GM21381 (cell line): ENCODE data around the gene EXOC6.

Experiments used
- ATAC-seq: cut with Tn5 transposase; IDR thresholded peaks from one replicate; pipeline ENCODE4 v1.9.1; 2021; ENCODE audit warnings: mild to moderate bottlenecking, moderate library complexity; ENCODE audit not compliant: unreplicated experiment

Gene EXOC6

DNA sequence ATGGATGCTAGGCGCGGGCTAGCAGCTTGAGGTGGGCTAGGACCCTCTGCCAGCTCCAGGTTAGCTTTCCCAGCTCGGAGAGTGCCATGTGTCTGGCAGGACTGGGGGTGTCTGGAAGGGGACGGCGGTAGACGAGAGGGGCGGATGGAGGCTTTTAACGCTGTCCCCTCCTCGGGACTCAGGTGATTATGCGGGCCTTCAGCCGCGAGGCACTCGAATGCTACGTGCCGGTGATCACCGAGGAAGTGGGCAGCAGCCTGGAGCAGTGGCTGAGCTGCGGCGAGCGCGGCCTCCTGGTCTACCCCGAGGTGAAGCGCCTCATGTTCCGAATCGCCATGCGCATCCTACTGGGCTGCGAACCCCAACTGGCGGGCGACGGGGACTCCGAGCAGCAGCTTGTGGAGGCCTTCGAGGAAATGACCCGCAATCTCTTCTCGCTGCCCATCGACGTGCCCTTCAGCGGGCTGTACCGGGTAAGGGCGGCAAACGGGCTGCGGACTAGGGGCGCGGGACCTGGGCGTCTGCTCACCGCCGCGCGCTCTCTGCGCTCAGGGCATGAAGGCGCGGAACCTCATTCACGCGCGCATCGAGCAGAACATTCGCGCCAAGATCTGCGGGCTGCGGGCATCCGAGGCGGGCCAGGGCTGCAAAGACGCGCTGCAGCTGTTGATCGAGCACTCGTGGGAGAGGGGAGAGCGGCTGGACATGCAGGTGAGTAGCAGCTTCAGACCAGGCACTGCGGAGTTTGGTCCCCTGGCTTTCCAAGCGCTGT lies 226.5 kb downstream of the EXOC6 start:
- no peak for ATAC-seq

DNA sequence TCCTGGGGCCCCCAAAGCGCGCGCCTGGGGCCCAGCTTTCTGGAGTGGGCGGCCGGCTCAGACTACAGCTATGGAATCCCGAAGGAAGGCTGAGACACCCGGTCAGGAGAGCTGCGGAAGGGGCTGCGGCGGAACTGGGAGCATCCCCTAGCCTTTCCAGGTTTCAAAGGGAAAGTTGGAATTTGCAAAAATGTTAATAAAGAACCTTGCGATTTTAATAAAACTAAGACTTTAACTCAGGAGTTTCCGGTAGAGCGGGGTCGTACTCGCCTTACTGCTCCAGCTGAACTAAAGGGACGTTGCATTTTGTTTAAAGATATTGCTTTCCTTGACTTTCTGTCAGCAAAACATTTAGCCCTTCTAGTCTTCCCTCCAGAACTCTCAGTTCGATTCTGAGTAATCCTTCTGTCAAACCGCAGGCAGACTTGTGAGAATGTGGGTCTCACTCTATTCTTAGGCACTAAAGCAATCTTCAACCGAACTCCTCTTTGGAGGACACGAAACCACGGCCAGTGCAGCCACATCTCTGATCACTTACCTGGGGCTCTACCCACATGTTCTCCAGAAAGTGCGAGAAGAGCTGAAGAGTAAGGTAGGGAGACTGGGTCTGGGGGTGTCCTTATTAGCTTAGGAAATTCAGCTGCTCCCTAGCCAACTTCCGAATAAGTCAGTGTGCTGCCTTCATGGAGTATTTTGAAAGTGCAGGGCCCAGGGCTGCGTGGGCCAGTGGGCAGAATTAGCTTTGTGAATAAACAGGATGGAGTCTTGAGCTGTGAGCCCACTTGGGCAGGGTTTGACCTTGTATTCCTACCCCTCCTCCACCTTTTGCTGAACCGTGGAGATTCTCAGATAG lies 227.3 kb downstream of the EXOC6 start:
- peak; percentile 49 for ATAC-seq

DNA sequence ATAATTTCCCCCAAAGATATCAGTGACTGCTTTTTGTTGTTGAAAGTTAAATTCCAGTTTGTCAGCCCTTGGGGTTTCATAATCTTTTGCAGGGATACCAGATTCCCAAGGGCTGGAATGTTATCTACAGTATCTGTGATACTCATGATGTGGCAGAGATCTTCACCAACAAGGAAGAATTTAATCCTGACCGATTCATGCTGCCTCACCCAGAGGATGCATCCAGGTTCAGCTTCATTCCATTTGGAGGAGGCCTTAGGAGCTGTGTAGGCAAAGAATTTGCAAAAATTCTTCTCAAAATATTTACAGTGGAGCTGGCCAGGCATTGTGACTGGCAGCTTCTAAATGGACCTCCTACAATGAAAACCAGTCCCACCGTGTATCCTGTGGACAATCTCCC lies 228.6 kb downstream of the EXOC6 start:
- no peak for ATAC-seq

DNA sequence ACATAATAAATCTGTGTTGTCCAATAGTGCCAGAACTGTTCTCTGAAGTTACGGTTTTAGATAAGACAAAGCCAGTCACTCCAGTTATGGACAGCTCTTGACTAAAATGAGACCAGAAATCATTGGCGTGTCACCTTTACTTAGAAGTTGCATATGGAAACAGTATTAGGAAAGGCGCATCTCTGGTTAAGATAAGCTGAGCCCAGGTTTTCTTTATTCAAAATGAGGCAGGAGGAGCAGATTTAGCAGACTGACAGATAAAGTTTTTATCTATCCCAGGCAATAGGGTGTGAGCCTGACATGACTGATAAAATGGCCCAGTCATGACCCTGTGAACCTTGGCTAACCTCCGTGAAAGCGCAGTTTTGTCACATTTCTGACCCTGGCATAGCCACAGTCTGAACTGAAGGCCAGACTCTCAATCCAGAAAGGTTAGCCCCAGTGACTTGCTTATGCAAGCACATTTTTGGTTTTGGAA lies 229.6 kb downstream of the EXOC6 start:
- ATAC-seq = no peak

DNA sequence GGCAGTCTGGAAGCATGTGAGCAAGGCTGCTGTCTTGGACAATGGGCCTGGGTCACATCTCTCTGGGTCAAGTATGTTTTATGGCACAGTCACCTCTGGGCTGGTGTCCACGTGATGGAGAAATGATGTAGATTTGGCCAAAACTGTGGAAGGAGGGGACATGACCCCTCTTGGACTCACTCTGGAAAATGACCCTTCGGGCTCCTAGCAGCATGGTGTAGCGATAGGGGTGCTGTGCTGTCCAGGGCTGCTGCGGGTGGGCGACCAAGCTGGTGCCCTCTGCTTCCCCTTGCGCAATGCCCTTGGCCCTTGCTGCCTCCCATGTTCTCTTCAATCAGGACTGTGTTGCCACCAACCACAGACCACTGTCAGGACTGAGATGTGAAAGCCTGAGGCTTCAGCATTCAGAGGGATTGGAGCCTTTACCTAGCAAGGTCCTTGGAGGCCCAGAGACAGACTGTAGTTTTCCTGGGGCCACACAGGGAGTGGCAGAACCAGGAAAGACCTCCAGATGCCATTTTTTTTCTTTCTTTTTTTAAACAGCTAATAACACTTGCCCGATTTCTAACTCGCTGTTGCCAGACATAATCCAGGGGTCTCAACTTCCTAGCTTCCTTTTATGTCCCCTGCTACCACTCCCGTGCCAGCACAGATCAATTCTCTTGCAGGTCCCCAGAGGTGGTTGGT lies 231.5 kb downstream of the EXOC6 start:
- no peak for ATAC-seq

DNA sequence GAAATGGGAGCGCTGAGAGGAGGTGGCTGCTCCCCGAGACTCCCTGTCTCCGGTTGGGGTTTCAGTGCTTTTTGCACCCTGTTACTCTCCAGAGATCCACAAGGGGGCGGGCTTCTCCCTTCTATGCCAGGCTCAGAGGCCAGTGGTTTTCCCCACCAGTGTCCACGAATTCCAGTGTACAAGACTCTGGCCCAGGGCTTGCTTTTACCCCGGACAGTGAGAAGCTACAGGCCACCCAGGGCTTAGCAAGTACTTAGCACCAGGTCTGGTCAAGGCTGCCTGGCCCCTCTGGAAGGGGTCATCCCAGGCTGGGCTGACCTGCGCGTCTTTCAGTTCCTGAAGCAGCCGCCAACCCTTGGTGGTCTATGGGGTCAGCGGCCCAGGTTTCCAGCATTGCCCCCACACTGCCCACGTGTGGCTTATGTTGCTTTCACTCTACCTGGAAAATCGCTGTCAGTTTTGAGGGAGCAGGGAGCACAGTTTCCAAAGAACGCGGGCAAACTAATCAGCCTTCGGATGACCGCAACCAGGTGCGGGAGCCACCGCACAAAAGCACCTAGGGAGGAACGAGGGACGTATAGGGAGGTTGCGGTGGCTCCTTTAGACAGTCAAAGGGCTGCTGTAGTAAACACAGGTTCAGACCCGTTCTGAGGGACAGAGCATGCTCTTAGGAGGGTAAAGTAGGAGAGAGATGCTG lies 232.2 kb downstream of the EXOC6 start:
- no peak for ATAC-seq

DNA sequence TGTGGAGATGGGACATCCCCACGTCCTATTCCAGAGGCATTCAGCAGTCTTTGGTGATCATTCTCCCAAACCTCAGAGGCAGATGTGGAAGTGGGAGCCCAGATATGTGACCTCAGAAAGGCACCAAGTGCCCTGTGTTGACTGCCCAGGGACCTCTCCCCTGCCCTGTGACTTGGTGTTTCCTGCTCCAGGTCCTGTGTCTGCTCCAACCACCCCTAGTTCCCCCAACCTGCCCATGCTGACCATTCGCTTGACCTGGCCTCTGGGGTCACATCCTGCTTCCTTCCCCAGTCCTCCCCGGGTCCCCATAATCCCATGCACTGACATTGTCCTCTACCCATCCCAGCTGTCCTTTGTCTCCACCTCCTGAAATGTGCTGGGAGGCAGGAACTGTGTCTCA lies 233.0 kb downstream of the EXOC6 start:
- ATAC-seq = no peak

DNA sequence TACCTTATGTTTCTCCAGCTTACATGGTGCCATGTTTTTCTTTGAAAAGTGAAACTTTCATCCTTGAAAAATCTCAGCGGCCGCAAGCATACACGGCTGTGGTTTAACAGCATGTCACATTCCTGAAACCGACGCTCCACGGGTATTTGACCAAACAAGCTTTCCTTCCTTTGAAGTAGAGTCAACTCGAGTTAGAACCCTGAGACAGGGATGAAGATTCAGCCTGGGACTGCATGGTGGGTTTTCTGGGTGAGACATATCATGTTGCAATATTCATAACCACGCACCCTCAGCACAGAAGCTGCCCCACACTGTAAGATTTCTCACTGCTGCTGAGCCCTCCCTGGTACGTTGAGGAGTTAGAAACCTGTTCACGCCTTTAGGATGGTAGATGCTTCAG lies 233.5 kb downstream of the EXOC6 start:
- ATAC-seq = no peak

DNA sequence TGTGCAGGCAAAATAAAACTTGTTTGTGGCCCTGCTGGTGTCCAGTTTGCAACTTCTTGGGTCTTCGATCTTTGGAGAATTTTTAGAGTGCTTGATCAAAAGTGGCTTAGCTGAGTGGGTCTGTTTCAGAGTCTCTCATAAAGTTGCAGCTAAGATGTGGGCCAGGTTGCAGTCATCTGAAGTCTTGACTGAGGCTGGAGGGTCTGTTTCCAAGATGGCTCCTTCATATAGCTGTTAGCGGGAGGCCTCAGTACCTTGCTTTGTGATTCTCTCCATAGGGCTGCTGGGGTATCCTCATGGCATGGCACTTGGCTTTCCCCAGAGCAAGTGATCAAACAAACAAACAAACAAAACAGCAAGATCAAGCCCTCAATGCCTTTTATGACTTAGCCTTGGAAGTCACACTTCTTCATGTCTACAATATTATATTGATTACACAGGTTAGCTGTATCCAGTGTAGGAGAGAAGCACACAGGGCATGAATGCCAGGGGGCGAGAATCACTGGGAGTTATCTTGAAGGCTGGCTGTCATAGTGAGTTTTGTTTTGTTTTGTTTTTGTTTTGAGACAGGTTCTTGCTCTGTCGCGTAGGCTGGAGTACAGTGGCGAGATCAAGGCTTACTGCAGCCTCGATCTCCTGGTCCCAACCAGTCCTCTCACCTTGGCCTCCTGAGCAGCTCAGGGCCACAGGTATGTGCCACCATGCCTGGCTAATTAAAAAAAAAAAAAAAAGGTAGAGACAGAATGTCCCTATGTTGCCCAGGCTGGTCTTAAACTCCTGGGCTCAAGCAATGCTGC lies 235.6 kb downstream of the EXOC6 start:
- no peak for ATAC-seq

DNA sequence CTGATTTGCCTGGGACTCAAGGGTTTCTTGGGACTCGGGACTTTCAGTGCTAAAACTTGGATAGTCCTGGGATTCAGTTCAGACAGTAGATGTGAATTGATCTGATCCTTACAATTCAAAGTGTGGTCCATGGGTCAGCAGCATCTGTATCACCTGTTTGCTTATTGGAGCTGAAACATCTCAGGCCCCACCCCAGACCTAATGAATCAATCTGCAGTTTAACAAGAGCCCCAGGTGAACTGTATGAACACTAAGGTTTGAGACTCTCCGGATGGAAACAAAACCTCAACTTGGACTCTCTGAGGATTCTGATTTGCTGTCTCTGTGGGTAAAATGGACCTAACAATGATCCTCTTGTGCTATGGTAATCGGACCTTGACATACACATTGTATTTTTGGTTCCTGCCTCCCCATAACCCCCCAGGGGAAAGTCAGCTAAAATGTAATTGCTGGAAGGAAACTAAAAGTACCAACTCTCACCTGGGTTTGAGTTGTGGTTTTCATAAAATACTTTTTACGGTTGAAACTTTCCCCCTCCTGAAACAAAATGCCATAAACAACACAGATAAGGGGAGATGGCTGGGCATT lies 237.0 kb downstream of the EXOC6 start:
- ATAC-seq = no peak

DNA sequence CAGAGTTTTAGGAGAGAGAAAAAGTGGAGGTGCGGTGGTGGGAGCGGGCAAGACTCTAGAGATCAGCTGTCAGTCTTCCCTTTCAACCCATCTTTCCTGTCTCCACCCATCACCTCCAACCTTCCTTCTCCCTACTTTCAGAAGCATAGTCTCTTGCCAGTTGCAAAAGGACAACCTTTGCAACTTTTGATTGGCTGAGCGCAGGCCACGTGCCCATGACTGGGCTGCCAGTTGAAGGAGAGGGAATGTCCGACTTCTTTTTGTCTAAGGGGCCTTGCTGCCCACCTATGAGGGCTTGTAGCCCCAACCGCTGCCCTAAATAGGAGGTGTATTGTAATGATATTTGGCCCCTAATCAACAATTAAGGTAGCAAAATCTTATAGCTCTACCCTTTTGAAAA lies 238.0 kb downstream of the EXOC6 start:
- ATAC-seq = no peak

DNA sequence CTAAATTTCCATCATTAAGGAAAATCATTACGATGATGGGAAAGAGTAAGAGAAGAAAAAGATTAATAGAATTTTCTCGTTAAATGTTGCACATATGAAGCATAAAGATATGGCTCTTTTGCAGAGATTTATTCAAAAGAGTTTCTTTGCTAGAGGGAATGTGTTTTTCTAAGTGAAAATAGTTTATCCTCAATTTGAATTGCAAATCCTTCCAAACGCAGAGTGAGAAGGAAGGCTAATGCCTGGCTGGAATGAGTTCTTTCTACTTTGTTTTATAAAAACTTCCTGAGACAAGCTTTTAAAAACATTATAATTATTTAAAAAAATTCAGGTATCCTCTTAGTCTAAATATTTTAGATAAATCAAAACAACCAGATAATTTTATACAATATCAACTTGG lies 239.5 kb downstream of the EXOC6 start:
- no peak for ATAC-seq

DNA sequence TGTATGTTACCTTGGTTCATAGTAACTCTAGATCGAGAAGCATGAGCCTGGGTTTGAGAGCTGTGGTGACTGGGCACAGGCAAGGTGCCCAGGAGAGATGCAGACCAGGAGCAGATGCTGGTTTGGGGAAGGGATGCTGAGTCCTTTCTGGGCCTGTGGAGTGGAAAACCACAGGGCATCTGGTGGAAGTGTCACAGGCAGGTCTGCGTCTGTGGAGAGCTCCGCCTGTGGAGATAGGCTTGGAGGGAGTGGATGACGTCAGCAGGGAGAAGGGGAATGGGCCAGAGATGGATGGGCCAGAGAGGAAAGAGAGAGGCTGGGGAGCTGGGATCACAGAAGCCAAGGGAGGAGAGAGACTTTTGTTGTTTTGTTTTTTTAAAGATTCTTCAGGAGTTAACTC lies 240.1 kb downstream of the EXOC6 start:
- ATAC-seq = no peak

DNA sequence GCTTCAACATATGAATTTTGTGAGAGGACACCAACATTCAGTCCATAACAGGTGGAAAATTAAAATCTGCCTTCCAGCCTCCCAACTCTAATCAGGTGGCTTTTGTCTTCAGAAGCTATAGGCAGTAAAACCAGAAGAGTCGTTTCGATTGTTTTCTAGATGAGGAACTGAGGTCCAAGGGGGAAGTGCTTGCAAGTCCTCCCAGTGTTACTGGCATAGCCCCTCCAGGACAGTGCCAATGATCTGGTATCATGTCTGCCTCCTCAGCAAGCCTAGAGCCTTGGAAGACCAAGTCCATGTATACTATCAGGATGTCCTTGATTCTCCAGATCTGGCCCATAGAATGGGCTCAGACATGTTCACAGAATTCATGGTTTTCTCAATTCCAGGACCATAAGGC lies 242.3 kb downstream of the EXOC6 start:
- ATAC-seq = no peak

DNA sequence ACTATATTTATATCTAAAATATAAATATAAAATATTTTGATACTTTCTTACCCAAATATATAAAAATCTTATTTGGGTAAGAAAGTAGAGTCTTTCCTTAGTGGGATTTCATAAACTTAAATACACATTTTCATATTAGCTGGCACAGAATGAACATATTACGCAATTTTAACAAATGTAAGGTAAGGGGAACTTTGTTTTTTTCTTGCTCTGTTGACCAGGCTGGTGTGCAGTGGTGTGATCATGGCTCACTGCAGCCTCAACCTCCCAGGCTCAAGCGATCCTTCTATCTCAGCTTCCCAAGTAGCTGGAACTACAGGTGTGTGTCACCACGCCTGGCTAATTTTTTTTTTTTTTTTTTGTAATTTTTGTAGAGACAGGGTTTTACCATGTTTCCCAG lies 243.6 kb downstream of the EXOC6 start:
- ATAC-seq = no peak

DNA sequence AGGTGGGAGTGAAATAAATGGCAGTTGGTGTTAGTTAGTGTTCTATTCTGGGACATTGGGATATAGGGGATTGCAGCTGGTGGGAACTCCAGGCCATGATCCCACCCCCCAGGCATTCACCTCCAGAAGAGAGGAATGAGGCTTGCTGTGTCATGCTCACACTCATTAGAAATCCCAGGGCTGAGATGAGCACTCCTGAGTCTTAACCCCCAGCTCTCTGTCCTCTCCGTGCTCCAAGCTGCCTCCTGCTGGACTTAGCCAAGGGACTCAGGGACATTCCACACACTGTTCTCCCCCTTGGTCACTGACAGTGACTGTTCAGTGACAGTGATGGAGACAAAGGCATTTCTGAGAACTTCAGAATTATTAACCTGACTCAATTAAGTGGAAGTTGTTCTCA lies 246.9 kb downstream of the EXOC6 start:
- ATAC-seq = no peak

DNA sequence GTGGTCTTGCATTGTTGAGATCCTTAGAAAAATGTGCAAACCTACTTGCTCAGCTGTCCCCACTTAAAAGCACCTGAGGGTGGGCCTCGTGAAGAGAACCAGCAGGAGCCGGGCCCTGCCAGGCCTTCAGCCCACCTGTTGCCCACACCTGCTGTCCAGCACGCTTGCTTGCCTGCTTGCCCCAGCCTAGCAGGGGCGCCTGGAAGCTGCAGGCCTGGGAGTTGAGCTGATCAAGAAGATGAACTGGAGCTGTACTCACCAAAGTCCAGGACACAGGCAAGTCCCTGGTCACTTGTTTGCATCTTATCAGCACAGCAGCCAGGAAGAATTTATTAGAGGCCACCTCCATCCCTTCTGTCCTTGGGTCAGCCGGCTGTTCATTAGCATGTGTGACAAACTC lies 248.6 kb downstream of the EXOC6 start:
- ATAC-seq = no peak

DNA sequence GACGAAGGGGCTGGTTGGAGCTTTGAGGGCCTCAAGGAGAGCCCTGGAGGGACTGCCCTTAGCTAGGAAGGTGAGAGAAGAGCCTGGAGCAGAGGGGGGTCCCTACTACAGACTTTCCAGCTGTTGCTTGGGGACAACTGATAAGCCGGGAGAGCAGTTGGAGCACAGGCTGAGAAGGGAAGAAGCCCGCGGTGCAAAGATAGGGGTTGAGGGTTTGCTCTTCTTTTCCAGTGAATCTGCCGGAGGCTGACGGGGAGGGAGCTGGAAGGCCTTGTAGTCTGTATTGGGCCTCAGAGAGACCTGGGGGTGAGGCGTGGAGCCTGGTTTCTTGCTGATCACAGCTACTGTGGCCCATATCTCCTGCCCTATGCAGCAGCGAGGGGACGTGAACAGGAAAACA lies 249.1 kb downstream of the EXOC6 start:
- ATAC-seq = no peak

DNA sequence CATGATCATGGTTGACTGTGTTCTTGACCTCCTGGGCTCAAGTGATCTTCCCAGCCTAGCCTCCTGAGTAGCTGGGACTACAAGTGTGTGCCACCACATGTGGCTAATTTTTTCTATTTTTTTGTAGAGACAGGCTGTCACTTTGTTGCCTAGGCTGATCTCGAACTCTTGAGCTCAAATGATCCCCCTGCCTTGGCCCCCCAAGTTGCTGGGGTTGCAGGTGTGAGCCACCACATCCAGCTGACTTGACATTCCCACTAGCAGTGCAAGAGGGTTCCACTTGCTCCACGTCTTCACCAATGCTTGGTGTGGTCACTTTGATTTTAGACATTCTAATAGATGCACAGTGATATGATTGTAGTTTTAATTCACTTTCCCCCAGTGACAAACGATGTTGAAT lies 250.5 kb downstream of the EXOC6 start:
- no peak for ATAC-seq

DNA sequence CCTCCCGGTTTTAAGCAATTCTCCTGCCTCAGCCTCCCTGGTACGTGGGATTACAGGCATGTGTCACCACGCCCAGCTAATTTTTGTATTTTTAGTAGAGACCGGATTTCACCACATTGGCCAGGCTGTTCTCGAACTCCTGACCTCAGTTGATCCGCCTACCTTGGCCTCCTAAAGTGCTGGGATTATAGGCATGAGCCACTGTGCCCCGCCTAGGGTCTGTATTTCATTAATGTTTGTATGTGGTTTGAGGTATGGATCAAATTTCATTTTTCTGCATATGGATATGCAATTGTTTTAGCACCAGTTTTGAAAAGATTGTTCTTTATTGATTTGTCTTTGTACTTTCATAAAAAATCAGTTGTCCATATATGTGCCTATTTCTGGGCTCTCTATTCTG lies 251.3 kb downstream of the EXOC6 start:
- no peak for ATAC-seq
